SW 1271 (cell line): ENCODE results near the gene BOD1L1.

Experiments
- DNase-seq, 2 experiments: peaks; one replicate each; lab custom pipeline; 2025; lab: John Stamatoyannopoulos, UW

The BOD1L1 gene

GRCh38 chr4:13524504-13525243, 102.9 kb downstream of the BOD1L1 start:
- no peak for DNase-seq

- no peak for DNase-seq
Measured at GRCh38 chr4:13523591-13524503, 103.7 kb downstream of the BOD1L1 start.

- no peak for DNase-seq
Measured at GRCh38 chr4:13523105-13523477, 104.4 kb downstream of the BOD1L1 start.

- no peak for DNase-seq
Measured at GRCh38 chr4:13522282-13523104, 105.0 kb downstream of the BOD1L1 start.

- DNase-seq, result no peak
Measured at GRCh38 chr4:13521047-13521446, 106.5 kb downstream of the BOD1L1 start.
